Skin of body (tissue), 2 donors: Measurements from ENCODE around the gene TEX264. TPM values are rescaled to one million over a fixed set of nuclear protein-coding genes. Genes with fewer than 3 reads are reported as not detected.
"Not testable (repeated sequence)": the region's sequence is repeated elsewhere in the genome, so short reads cannot be mapped to it uniquely, and the experiment has no call there.

Source experiments
- DNase-seq: peaks from one replicate; lab custom pipeline; 2025; lab: John Stamatoyannopoulos, UW
- total RNA-seq: library from RNA; depleted of rRNA; stranded (reverse); fragments of >200 nt; gene quantifications from one replicate; pipeline ENCODE4 v1.2.3, GENCODE V29; 2014

Gene TEX264
- total RNA-seq, 1 donor from 2014 or later = 19.5 TPM

DNA sequence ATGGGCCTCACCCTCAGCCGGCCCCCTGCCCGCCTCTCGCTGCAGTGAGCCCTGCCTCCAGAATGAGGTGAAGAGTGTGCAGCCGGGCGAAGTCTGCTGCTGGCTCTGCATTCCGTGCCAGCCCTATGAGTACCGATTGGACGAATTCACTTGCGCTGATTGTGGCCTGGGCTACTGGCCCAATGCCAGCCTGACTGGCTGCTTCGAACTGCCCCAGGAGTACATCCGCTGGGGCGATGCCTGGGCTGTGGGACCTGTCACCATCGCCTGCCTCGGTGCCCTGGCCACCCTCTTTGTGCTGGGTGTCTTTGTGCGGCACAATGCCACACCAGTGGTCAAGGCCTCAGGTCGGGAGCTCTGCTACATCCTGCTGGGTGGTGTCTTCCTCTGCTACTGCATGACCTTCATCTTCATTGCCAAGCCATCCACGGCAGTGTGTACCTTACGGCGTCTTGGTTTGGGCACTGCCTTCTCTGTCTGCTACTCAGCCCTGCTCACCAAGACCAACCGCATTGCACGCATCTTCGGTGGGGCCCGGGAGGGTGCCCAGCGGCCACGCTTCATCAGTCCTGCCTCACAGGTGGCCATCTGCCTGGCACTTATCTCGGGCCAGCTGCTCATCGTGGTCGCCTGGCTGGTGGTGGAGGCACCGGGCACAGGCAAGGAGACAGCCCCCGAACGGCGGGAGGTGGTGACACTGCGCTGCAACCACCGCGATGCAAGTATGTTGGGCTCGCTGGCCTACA lies 44.4 kb downstream of the TEX264 start:
- DNase-seq = no peak

DNA sequence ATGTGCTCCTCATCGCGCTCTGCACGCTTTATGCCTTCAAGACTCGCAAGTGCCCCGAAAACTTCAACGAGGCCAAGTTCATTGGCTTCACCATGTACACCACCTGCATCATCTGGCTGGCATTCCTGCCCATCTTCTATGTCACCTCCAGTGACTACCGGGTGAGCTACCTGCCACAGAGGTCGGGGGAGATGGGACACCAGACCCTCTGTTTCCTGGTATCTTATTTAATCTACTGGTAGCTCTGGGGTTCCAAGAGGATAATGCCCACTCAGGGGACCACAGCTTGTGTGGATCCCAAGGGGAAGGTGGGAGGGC lies 44.9 kb downstream of the TEX264 start:
- DNase-seq = no peak

GRCh38 chr3:51716805-51717204 lies 45.8 kb downstream of the TEX264 start:
- no peak for DNase-seq

DNA sequence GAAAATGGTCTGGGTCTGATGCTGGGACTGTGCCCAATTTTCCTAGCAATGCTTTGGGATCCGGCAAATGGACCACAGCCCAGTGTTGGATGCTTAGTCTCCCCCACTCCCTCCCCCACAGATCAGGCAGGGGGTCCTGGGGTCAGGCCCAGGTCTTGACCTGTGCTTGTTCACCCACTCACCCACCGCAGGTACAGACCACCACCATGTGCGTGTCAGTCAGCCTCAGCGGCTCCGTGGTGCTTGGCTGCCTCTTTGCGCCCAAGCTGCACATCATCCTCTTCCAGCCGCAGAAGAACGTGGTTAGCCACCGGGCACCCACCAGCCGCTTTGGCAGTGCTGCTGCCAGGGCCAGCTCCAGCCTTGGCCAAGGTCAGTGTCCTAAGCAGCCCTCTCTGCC lies 46.4 kb downstream of the TEX264 start:
- DNase-seq = no peak

DNA sequence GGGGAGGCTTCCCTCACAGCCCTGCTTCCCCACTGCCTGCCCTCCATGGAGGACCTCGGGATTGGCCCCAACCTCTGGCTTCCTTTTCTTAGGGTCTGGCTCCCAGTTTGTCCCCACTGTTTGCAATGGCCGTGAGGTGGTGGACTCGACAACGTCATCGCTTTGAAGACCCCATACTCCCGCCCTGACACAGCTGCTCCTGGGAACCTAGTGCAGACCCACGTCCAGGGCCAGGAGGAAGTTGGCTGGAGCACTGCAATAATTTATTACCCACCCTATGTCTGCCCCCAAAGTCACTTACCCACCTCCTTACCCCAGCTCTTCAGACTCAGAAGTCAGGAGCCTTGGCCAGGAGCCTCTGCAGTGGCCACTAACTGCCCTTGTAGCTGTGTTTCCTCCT lies 46.9 kb downstream of the TEX264 start:
- DNase-seq = no peak

DNA sequence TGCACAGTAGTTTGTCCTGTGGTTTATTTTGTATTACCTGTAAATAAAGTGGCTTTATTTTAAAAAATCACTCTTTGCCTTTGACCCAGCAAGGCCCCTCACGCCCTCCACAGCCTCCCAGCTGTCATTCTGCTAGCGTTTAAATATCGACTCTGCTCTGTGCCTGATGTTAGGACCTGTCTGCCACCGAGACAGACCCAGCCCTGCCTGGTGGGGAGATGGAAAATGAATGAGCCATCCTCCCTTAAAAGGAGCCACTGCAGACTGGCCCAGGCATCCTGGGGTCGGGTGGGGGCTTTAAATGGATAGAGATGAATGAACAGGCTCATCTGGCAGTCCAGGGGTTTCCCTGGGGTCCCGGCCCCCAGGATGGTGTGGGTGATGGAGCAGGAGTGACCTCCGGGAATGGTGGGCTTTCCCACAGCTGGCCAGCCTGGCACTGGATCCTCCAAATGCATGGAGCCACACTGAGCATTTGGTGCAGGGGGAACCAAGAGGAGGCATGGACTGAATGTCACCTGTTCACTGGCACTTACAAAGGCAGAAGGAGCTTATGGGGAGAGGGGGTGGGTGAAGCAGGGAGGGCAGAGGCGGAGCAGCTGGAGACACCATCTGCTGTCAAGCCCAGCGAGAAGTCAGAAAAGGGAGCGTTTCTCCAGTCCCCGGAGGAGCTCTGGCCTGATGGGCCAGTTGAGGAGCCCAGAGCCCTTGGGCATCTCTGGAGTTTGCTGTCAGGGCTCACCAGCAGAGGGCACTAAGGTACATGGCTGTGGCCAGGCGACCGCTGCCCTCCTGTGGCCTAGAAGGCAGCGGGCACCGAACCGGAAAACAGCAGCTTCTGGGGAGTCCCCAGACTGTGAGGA lies 47.7 kb downstream of the TEX264 start:
- no peak for DNase-seq

GRCh38 chr3:51719410-51720025 lies 48.5 kb downstream of the TEX264 start:
- DNase-seq = no peak

- DNase-seq = no peak
Observed at GRCh38 chr3:51720292-51721061, 49.4 kb downstream of the TEX264 start.

DNA sequence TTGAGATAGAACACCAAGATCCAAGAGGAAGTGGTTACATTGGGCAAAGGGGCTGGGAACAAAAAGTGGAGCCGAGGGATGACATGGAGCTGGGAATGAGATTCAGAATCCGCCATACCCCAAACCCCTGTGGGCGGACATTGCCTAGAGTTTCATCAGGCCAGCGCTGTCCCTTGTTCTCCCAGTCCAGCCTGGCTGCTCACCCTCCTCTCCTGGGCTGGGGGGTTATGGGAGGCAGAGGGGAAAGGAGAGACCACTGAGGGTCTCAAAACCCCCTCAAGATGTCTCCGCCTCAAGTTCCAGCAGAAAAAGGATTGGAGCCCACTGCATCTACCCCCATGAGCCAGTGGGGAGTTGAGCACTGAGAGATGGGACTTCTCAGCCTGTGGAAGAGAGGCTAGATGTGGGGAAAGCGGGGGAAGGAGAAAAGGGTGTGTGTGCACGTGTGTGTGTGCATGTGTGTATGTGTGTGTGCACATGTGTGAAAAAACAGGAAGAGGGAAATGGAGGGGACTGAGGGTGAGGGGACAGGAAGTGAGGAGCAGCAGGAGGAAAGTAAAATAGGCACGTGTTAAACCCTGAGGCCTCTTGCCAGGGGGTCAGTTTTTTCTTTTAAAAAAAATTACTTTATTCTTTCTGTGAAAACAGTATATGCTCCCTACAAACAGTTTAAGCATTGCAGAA lies 50.2 kb downstream of the TEX264 start:
- no peak for DNase-seq

GRCh38 chr3:51722362-51722761 lies 51.3 kb downstream of the TEX264 start:
- no peak for DNase-seq

- no peak for DNase-seq
Observed at GRCh38 chr3:51727500-51727899, 56.4 kb downstream of the TEX264 start.

GRCh38 chr3:51729042-51729633 lies 58.1 kb downstream of the TEX264 start:
- DNase-seq = no peak

DNA sequence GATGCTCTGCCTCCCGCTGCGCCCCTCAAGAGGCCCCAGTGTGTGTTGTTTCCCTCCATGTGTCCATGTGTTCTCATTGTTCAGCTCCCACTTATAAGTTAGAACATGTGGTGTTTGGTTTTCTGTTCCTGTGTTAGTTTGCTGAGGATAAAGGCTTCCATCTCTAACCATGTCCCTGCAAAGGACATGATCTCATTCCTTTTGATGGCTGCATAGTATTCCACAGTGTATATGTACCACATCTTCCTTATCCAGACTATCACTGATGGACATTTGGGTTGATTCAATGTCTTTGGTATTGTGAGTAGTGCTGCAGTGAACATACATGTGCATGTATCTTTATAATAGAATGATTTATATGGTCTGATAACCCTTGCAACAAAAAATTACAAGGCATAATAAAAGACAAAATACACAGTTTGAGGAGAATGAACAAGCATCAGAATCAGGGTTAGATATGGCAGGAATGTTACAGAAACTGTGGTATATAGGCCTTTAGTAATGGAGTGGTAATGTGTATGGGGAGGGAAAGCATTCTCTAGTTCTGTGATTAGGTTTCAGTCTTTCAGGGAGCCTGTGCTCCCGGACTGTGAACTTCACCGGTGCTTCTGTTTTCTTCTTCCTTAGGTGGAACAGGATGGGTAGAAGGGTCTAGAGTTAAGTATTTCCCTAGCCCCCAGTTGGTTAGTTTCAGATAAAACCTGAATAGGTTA lies 63.0 kb downstream of the TEX264 start:
- DNase-seq = no peak

GRCh38 chr3:51734572-51734907 lies 63.5 kb downstream of the TEX264 start:
- DNase-seq = no peak

GRCh38 chr3:51735039-51735438 lies 64.0 kb downstream of the TEX264 start:
- no peak for DNase-seq

GRCh38 chr3:51735950-51736349 lies 64.9 kb downstream of the TEX264 start:
- DNase-seq = no peak

- DNase-seq = no peak
Observed at GRCh38 chr3:51739110-51739509, 68.1 kb downstream of the TEX264 start.

DNA sequence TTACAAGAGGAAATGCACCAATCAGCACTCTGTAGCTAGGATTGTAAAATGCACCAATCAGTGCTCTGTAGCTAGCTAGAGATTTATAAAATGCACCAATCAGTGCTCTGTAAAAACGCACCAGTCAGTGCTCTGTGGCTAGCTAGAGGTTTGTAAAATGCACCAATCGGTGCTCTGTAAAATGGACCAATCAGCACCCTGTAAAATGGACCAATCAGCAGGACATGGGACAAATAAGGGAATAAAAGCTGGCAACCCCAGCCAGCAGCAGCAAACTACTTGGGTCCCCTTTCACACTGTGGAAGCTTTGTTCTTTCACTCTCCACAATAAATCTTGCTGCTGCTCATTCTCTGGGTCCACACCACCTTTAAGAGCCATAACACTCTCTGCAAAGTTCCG lies 71.3 kb downstream of the TEX264 start:
- DNase-seq = not testable (repeated sequence)

DNA sequence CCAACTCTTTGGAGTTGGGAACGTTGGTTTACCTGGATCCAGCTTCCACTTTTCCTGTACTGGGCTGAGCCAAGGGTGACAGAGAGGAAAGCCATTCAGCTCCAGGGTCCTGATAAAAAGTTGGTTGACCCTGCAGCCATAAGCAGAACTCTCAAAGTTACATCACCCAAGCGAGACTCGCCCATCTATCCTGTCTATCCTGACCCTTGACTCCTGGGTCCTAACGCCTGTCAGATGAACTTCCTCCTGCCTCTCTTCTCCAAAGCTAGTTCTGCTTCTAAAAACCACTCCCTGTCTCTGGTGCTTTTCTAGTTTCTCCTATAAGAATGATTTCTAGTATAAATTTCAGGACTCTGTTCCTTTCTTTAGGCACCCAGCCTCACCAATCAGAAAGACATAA lies 71.9 kb downstream of the TEX264 start:
- not testable (repeated sequence) for DNase-seq

DNA sequence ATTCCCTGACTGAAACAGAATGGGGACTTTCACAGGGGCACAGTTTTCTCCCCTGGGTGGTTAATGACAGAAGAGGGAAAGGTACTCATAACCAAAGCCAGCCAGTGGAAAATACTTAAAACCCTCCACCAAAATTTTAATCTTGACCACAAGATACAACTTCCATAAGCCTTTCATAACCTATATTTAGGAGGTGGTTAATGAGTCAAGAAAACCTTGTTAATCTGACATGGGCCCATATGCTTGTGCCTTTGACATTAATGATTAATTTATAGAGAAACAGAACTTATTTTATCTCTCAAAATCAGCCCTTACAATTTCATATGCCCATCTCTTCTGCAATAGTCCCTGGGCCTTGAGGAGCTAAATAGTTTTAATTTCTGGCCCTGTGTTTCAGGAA lies 76.8 kb downstream of the TEX264 start:
- DNase-seq = no peak
